ENCODE measurements around the gene PDE4D. TPM values are rescaled to one million over a fixed set of nuclear protein-coding genes. Genes with fewer than 3 reads are reported as not detected.

PDE4D gene
- total and polyA plus RNA-seq, 2 donors (not counting 3 experiments of a cell fraction or from before 2014, with no cell fraction given) = 34.5 to 51.2 TPM

- dilution Hi-C loops (cut with MboI; ENCODE audit: extremely low pct_ligation_motif_present, low sequenced_read_pairs) (no loop called here), intact Hi-C loops (cut with micrococcal nuclease) (no loop called here)
- Histone ChIP-seq H3K36me3 (ENCODE audit: control insufficient read depth in 2 of 2, extremely low read depth in 1 of 2, insufficient read depth in 2 of 2, low read length in 2 of 2) (no peaks in the 10 kb centered on the region), H3K9me1 (replicated peaks; ENCODE audit: control insufficient read depth, extremely low read depth, insufficient read depth, low read length) (no peaks in the 10 kb centered on the region), H3K4me1 (ENCODE audit: control insufficient read depth, extremely low read depth, insufficient read depth, low read length) (no peaks in the 10 kb centered on the region), H3K79me2 (ENCODE audit: control insufficient read depth, insufficient read depth, low read length) (no peaks in the 10 kb centered on the region), H3K9ac (replicated peaks; ENCODE audit: extremely low read depth, insufficient read depth, low read length) (no peak overlapping the region), H3K27me3 (ENCODE audit: control insufficient read depth in 2 of 2, insufficient read depth in 2 of 2, low read length in 2 of 2) (no peaks in the 10 kb centered on the region), H3K27ac (ENCODE audit: insufficient read depth, low read depth, low read length) (no peak overlapping the region), H3K4me2 (ENCODE audit: insufficient read depth, low read length) (no peak overlapping the region), H4K20me1 (replicated peaks; ENCODE audit: control insufficient read depth, extremely low read depth, insufficient read depth, low read length) (peaks cover 4% of the 10 kb centered on the region), H3K9me3 (replicated peaks; ENCODE audit: control insufficient read depth, insufficient read depth, low read length) (no peaks in the 10 kb centered on the region), H2AFZ (ENCODE audit: low read depth, low read length) (no peak overlapping the region), H3K4me3 (replicated peaks in 1 of 3; ENCODE audit: insufficient read depth in 1 of 3, low read depth in 1 of 3, low read length in 3 of 3) (no peak overlapping the region)
- TF ChIP-seq GATA2 (IDR thresholded peaks at IDR 0.05; ENCODE audit: insufficient read depth, insufficient read length, low read depth, low read length) = no peak
- TF ChIP-seq MAX (IDR thresholded peaks at IDR 0.05; ENCODE audit: insufficient read depth, insufficient read length) = no peak
- TF ChIP-seq JUN (IDR thresholded peaks at IDR 0.05; ENCODE audit: borderline replicate concordance, insufficient read depth, insufficient read length, low read depth) = no peak
- no peak for TF ChIP-seq POLR2A (IDR thresholded peaks at IDR 0.05; ENCODE audit: low read depth, low read length)
- TF ChIP-seq FOS (IDR thresholded peaks at IDR 0.05; ENCODE audit: borderline replicate concordance, insufficient read depth, low read length) = no peak
- no peak for TF ChIP-seq POLR2AphosphoS5 (IDR thresholded peaks at IDR 0.05; ENCODE audit: insufficient read depth, low read depth, low read length)
- TF ChIP-seq, protein P1, sequence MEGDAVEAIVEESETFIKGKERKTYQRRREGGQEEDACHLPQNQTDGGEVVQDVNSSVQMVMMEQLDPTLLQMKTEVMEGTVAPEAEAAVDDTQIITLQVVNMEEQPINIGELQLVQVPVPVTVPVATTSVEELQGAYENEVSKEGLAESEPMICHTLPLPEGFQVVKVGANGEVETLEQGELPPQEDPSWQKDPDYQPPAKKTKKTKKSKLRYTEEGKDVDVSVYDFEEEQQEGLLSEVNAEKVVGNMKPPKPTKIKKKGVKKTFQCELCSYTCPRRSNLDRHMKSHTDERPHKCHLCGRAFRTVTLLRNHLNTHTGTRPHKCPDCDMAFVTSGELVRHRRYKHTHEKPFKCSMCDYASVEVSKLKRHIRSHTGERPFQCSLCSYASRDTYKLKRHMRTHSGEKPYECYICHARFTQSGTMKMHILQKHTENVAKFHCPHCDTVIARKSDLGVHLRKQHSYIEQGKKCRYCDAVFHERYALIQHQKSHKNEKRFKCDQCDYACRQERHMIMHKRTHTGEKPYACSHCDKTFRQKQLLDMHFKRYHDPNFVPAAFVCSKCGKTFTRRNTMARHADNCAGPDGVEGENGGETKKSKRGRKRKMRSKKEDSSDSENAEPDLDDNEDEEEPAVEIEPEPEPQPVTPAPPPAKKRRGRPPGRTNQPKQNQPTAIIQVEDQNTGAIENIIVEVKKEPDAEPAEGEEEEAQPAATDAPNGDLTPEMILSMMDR (IDR thresholded peaks at IDR 0.05; ENCODE audit: extremely low read depth in 1 of 2, insufficient read depth in 1 of 2, low read depth in 1 of 2, low read length in 2 of 2) = no peak
- no peak for TF ChIP-seq EZH2 (IDR thresholded peaks at IDR 0.05; ENCODE audit: borderline replicate concordance, low read depth, low read length, severe bottlenecking)
- TF ChIP-seq MYC (IDR thresholded peaks at IDR 0.05; ENCODE audit: low read depth, low read length) = no peak
- FAIRE-seq = no peak
- no TSS peak for BruUV-seq (replicated peaks)
- ChIA-PET POLR2A (no interaction called here), CTCF (interaction anchor here (1.4 kb wide), 1 partner anchor 27 kb away, joined by 4 read pairs; no protein-coding TSS in a partner anchor)
- no peak for DNase-seq (ENCODE audit: low read depth, low spot score)
Measured at GRCh38 chr5:59061377-59061776, 832.1 kb downstream of the PDE4D start.

All from endothelial cell of umbilical vein (primary cell).